ENCODE results near the gene TTC1.

The TTC1 gene

GRCh38 chr5:160036243-160036642 lies 27.3 kb downstream of the TTC1 start:
- Histone ChIP-seq H3K9ac (ENCODE audit: low read depth, low read length, poor library complexity, severe bottlenecking) (no peak overlapping the region), H3K9me3 (ENCODE audit: insufficient read depth, low read depth, low read length) (no peaks in the 10 kb centered on the region), H3K36me3 (ENCODE audit: insufficient read depth, low read length) (peaks cover 25% of the 10 kb centered on the region; the same call in 1 of the 2 replicates), H3F3A (ENCODE audit: low read depth) (no peaks in the 10 kb centered on the region), H3K4me1 (ENCODE audit: insufficient read depth, low read length, poor library complexity, severe bottlenecking) (no peaks in the 10 kb centered on the region), H3K27me3 (ENCODE audit: insufficient read depth, low read length, poor library complexity, severe bottlenecking) (no peaks in the 10 kb centered on the region), H2AFZ (ENCODE audit: low read length) (no peak overlapping the region), H3K4me3 (ENCODE audit: low read length, poor library complexity, severe bottlenecking) (no peak overlapping the region), H3K4me2 (ENCODE audit: low read depth, low read length, poor library complexity, severe bottlenecking) (no peak overlapping the region), H3K79me2 (ENCODE audit: insufficient read depth, low read length) (no peaks in the 10 kb centered on the region), H3K9me2 (replicated peaks; ENCODE audit: low read depth, low read length) (no peaks in the 10 kb centered on the region), H4K20me1 (ENCODE audit: insufficient read depth, low read length, poor library complexity, severe bottlenecking) (no peaks in the 10 kb centered on the region)
- TF ChIP-seq CTCF (conservative IDR thresholded peaks at IDR 0.05; ENCODE audit: low read length) (no peak), EZH2phosphoT487 (IDR thresholded peaks at IDR 0.05; ENCODE audit: borderline replicate concordance) (no peak)

- H4K20me1 ChIP-seq (ENCODE audit: insufficient read depth, low read length, poor library complexity, severe bottlenecking): no peaks in the 10 kb centered on the region
- peaks cover 25% of the 10 kb centered on the region; the same call in 1 of the 2 replicates for H3K36me3 ChIP-seq (ENCODE audit: insufficient read depth, low read length)
- H3K9me2 ChIP-seq (replicated peaks; ENCODE audit: low read depth, low read length): no peaks in the 10 kb centered on the region
- H3K4me2 ChIP-seq (ENCODE audit: low read depth, low read length, poor library complexity, severe bottlenecking): no peak overlapping the region
- H3K27me3 ChIP-seq (ENCODE audit: insufficient read depth, low read length, poor library complexity, severe bottlenecking): no peaks in the 10 kb centered on the region
- H2AFZ ChIP-seq (ENCODE audit: low read length): no peak overlapping the region
- H3K9me3 ChIP-seq (ENCODE audit: insufficient read depth, low read depth, low read length): no peaks in the 10 kb centered on the region
- no peaks in the 10 kb centered on the region for H3F3A ChIP-seq (ENCODE audit: low read depth)
- no peak overlapping the region for H3K4me3 ChIP-seq (ENCODE audit: low read length, poor library complexity, severe bottlenecking)
- no peaks in the 10 kb centered on the region for H3K4me1 ChIP-seq (ENCODE audit: insufficient read depth, low read length, poor library complexity, severe bottlenecking)
- H3K79me2 ChIP-seq (ENCODE audit: insufficient read depth, low read length): no peaks in the 10 kb centered on the region
- no peak overlapping the region for H3K9ac ChIP-seq (ENCODE audit: low read depth, low read length, poor library complexity, severe bottlenecking)
- TF ChIP-seq EZH2phosphoT487 (IDR thresholded peaks at IDR 0.05; ENCODE audit: borderline replicate concordance): no peak
- no peak for TF ChIP-seq CTCF (conservative IDR thresholded peaks at IDR 0.05; ENCODE audit: low read length)
Measured at GRCh38 chr5:160036884-160037283, 27.9 kb downstream of the TTC1 start.

- Histone ChIP-seq H4K20me1 (ENCODE audit: insufficient read depth, low read length, poor library complexity, severe bottlenecking) (no peaks in the 10 kb centered on the region), H3K4me3 (ENCODE audit: low read length, poor library complexity, severe bottlenecking) (no peak overlapping the region), H3F3A (ENCODE audit: low read depth) (no peaks in the 10 kb centered on the region), H3K36me3 (ENCODE audit: insufficient read depth, low read length) (peaks cover 25% of the 10 kb centered on the region; the same call in 1 of the 2 replicates), H2AFZ (ENCODE audit: low read length) (no peak overlapping the region), H3K9me2 (replicated peaks; ENCODE audit: low read depth, low read length) (no peaks in the 10 kb centered on the region), H3K4me2 (ENCODE audit: low read depth, low read length, poor library complexity, severe bottlenecking) (no peak overlapping the region), H3K79me2 (ENCODE audit: insufficient read depth, low read length) (no peaks in the 10 kb centered on the region), H3K4me1 (ENCODE audit: insufficient read depth, low read length, poor library complexity, severe bottlenecking) (no peaks in the 10 kb centered on the region), H3K9me3 (ENCODE audit: insufficient read depth, low read depth, low read length) (no peaks in the 10 kb centered on the region), H3K9ac (ENCODE audit: low read depth, low read length, poor library complexity, severe bottlenecking) (no peak overlapping the region), H3K27me3 (ENCODE audit: insufficient read depth, low read length, poor library complexity, severe bottlenecking) (no peaks in the 10 kb centered on the region)
- no peak for TF ChIP-seq CTCF (conservative IDR thresholded peaks at IDR 0.05; ENCODE audit: low read length)
Measured at GRCh38 chr5:160039810-160040470, 31.0 kb downstream of the TTC1 start.

Measured in Loucy (cell line).